HepG2 (cell line): ENCODE measurements around the gene HINFP. TPM values are rescaled to one million over a fixed set of nuclear protein-coding genes. Genes with fewer than 3 reads are reported as not detected.

Experiments
- ADNP ChIP-seq: sonication (generic); formaldehyde crosslinking; IDR thresholded peaks from 2 replicates; pipeline ENCODE4 v1.4.0; 2020; ENCODE audit warnings: missing genetic modification reagents
- AKAP8 ChIP-seq: sonication (generic); formaldehyde crosslinking; IDR thresholded peaks from 2 replicates; pipeline ENCODE4 v1.5.1; 2020; ENCODE audit warnings: mild to moderate bottlenecking, missing genetic modification reagents
- CHD2 ChIP-seq: IDR thresholded peaks from 2 replicates; pipeline ENCODE4 v1.6.1; 2011; ENCODE audit warnings: low read depth, low read length, improper control_type of control experiment
- CREB1 ChIP-seq, 2 experiments: fragments of 450-650 bp in 1 of 2; IDR thresholded peaks; 2 replicates each; pipeline ENCODE4 v1.6.1; 2016 to 2017; ENCODE audit warnings: control low read depth in 1 of 2, mild to moderate bottlenecking in 1 of 2, missing compliant biosample characterization in 1 of 2, missing genetic modification characterization in 1 of 2
- MED13 ChIP-seq: sonication (generic); formaldehyde crosslinking; IDR thresholded peaks from 2 replicates; pipeline ENCODE4 v1.5.0; 2020; ENCODE audit warnings: missing genetic modification reagents
- MTA1 ChIP-seq: sonication (generic); formaldehyde crosslinking; IDR thresholded peaks from 2 replicates; pipeline ENCODE4 v1.4.0; 2020; ENCODE audit warnings: missing genetic modification reagents, mild to moderate bottlenecking, borderline replicate concordance
- NR1H2 ChIP-seq: sonication (generic); formaldehyde crosslinking; IDR thresholded peaks from 2 replicates; pipeline ENCODE4 v1.8.1; 2022; ENCODE audit warnings: low read depth, missing genetic modification reagents, borderline replicate concordance
- RAD21 ChIP-seq: fragments of 450-650 bp; formaldehyde crosslinking; IDR thresholded peaks from 2 replicates; pipeline ENCODE4 v1.5.0; 2020; ENCODE audit warnings: mild to moderate bottlenecking
- RFXANK ChIP-seq: IDR thresholded peaks from 2 replicates; pipeline ENCODE4 v1.6.1; 2016
- STAG1 ChIP-seq: sonication (generic); formaldehyde crosslinking; IDR thresholded peaks from 2 replicates; pipeline ENCODE4 v1.4.0; 2020; ENCODE audit warnings: missing genetic modification reagents
- TEAD2 ChIP-seq: sonication (generic); formaldehyde crosslinking; IDR thresholded peaks from 2 replicates; pipeline ENCODE4 v1.9.0; 2021; ENCODE audit warnings: missing genetic modification reagents
- TOPORS ChIP-seq: sonication (generic); formaldehyde crosslinking; IDR thresholded peaks from 2 replicates; pipeline ENCODE4 v1.8.0; 2023; ENCODE audit warnings: mild to moderate bottlenecking, missing genetic modification reagents
- XRCC5 ChIP-seq: fragments of 200-400 bp; formaldehyde crosslinking; optimal IDR thresholded peaks from 2 replicates; pipeline ENCODE3; 2017; ENCODE audit warnings: mild to moderate bottlenecking, low read length
- ZFAT ChIP-seq: sonication (generic); formaldehyde crosslinking; conservative IDR thresholded peaks from 2 replicates; pipeline ENCODE4 v1.8.1; 2023; ENCODE audit warnings: missing genetic modification reagents, inconsistent platforms
- ZFX ChIP-seq: sonication (generic); formaldehyde crosslinking; IDR thresholded peaks from 2 replicates; pipeline ENCODE4 v1.4.0; 2020; ENCODE audit warnings: mild to moderate bottlenecking, low read depth, missing genetic modification reagents, moderate library complexity
- ZMAT3 ChIP-seq: sonication (generic); formaldehyde crosslinking; conservative IDR thresholded peaks from 2 replicates; pipeline ENCODE4 v1.7.0; 2021; ENCODE audit warnings: missing genetic modification reagents
- ZNF205 ChIP-seq: IDR thresholded peaks from 2 replicates; pipeline ENCODE4 v1.6.1; 2018; ENCODE audit warnings: missing biosample characterization, missing genetic modification reagents
- ZNF230 ChIP-seq: sonication (generic); formaldehyde crosslinking; IDR thresholded peaks from 2 replicates; pipeline ENCODE4 v1.4.0; 2020; ENCODE audit warnings: mild to moderate bottlenecking, missing genetic modification reagents
- ZNF260 ChIP-seq: sonication (generic); formaldehyde crosslinking; IDR thresholded peaks from 2 replicates; pipeline ENCODE4 v1.4.0; 2020; ENCODE audit warnings: missing genetic modification reagents, low read depth, mild to moderate bottlenecking, borderline replicate concordance
- ZNF331 ChIP-seq: sonication (generic); formaldehyde crosslinking; IDR thresholded peaks from 2 replicates; pipeline ENCODE4 v1.4.0; 2020; ENCODE audit warnings: missing genetic modification reagents
- ZNF605 ChIP-seq: sonication (generic); formaldehyde crosslinking; IDR thresholded peaks from 2 replicates; pipeline ENCODE4 v1.8.0; 2022; ENCODE audit warnings: mild to moderate bottlenecking, missing genetic modification reagents
- ZNF678 ChIP-seq: sonication (generic); formaldehyde crosslinking; IDR thresholded peaks from 2 replicates; pipeline ENCODE4 v1.4.0; 2020; ENCODE audit warnings: mild to moderate bottlenecking, missing genetic modification reagents
- ZNF850 ChIP-seq: sonication (generic); formaldehyde crosslinking; conservative IDR thresholded peaks from 2 replicates; pipeline ENCODE4 v1.9.0; 2021; ENCODE audit warnings: mild to moderate bottlenecking, missing genetic modification reagents
- polyA plus RNA-seq, 8 experiments: library from polyadenylated mRNA; depleted of rRNA in 3 of 8; stranded (reverse) in 7 of 8; unstranded in 1 of 8; fragments of >200 nt; fragmentation: Illumina TruSeq in 4 of 8; extraction: Trizol in 4 of 8; gene quantifications; 2 replicates each; pipeline versions ENCODE4 v1.2.1 to v1.2.3, GENCODE V29; 2011 to 2016; ENCODE audit warnings: low read depth in 4 of 8, missing spikeins in 1 of 8, mixed read lengths in 1 of 8; ENCODE audit not compliant: insufficient read depth in 1 of 8
- total RNA-seq, 5 experiments: library from RNA; depleted of rRNA; stranded (reverse); fragments of >200 nt; fragmentation: Illumina TruSeq; extraction: Trizol; gene quantifications; 2 replicates each; pipeline ENCODE4 v1.2.3, GENCODE V29; 2016; ENCODE audit warnings: low read depth in 1 of 5
- TF ChIP-seq, protein P1 (sequence below): sonication (generic); formaldehyde crosslinking; IDR thresholded peaks from 2 replicates; pipeline ENCODE4 v1.4.0; 2020; ENCODE audit warnings: missing genetic modification reagents
- TF ChIP-seq, protein P2 (sequence below): sonication (generic); formaldehyde crosslinking; IDR thresholded peaks from 2 replicates; pipeline ENCODE4 v1.8.1; 2023; ENCODE audit warnings: mild to moderate bottlenecking, missing genetic modification reagents
- TF ChIP-seq, protein P3 (sequence below): IDR thresholded peaks from 2 replicates; pipeline ENCODE4 v1.6.1; 2016; ENCODE audit warnings: low read depth

The HINFP gene
- total and polyA plus RNA-seq, 2 of the 13 experiments (the other 11 are each of a cell fraction or from before 2014, with no cell fraction given) = 15.1 to 21.4 TPM

DNA sequence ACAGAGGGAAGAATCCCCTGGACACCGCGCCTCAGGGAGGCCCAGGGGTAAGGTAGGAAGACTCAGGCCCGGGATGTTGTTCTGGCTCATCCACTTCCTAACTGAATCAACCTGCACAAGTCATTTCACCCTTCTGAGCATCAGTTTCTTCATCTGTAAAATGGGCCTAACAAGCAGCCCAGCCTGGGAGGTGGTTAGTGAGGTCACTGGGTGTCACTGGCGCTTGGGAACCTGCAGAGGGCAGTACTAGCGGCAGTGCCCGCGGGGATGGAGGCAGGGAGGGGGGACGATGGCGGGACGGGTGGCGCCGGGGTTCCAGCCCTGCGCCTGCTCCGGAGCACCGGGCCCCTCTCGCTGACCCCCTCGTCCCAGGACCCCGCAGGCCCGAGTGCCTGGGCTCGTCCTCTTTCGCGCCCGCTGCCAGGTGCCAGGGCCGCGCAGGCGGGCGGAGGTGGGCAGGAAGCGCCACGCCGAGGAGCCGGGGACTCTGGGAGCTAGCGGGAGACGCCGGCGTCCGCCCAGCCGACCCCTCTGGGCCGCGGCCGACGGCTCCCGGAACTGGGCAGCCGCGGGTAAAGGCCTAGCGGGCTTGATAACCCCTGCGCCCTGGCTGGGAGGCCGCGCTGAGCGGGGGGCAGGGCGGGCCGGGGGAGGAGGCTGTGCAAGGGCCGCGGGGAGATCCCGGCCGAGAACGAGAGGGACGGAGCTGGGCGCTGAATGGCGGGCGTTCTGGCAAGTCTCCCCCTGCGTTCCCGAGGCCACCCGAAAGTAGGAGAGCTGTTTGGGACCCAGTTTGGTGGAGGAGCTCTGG lies 47.3 kb downstream of the HINFP start, which contains the start of gene NLRX1 (continued):
- TF ChIP-seq CHD2 = 0 out of 2 replicates have a peak, but pooled peaks have one; percentile 11
- TF ChIP-seq XRCC5 = peak; percentile 59
- TF ChIP-seq TEAD2 = no peak
- TF ChIP-seq MED13 (CRISPR knock-in tag) = 0 out of 2 replicates have a peak, but pooled peaks have one; percentile 38
- TF ChIP-seq CREB1 (IDR thresholded peaks at IDR 0.05) = peak; percentile 72
- TF ChIP-seq CREB1 (CRISPR knock-in tag; IDR thresholded peaks at IDR 0.05) = no peak
- peak; percentile 92 for TF ChIP-seq ZFX (CRISPR knock-in tag)
- TF ChIP-seq ADNP (CRISPR knock-in tag) = peak; percentile 99
- TF ChIP-seq RFXANK = 0 out of 2 replicates have a peak, but pooled peaks have one; percentile 30
- TF ChIP-seq, protein P1, sequence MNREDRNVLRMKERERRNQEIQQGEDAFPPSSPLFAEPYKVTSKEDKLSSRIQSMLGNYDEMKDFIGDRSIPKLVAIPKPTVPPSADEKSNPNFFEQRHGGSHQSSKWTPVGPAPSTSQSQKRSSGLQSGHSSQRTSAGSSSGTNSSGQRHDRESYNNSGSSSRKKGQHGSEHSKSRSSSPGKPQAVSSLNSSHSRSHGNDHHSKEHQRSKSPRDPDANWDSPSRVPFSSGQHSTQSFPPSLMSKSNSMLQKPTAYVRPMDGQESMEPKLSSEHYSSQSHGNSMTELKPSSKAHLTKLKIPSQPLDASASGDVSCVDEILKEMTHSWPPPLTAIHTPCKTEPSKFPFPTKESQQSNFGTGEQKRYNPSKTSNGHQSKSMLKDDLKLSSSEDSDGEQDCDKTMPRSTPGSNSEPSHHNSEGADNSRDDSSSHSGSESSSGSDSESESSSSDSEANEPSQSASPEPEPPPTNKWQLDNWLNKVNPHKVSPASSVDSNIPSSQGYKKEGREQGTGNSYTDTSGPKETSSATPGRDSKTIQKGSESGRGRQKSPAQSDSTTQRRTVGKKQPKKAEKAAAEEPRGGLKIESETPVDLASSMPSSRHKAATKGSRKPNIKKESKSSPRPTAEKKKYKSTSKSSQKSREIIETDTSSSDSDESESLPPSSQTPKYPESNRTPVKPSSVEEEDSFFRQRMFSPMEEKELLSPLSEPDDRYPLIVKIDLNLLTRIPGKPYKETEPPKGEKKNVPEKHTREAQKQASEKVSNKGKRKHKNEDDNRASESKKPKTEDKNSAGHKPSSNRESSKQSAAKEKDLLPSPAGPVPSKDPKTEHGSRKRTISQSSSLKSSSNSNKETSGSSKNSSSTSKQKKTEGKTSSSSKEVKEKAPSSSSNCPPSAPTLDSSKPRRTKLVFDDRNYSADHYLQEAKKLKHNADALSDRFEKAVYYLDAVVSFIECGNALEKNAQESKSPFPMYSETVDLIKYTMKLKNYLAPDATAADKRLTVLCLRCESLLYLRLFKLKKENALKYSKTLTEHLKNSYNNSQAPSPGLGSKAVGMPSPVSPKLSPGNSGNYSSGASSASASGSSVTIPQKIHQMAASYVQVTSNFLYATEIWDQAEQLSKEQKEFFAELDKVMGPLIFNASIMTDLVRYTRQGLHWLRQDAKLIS (CRISPR knock-in tag) = no peak
- TF ChIP-seq RAD21 (CRISPR knock-in tag) = peak; percentile 59
- TF ChIP-seq, protein P2, sequence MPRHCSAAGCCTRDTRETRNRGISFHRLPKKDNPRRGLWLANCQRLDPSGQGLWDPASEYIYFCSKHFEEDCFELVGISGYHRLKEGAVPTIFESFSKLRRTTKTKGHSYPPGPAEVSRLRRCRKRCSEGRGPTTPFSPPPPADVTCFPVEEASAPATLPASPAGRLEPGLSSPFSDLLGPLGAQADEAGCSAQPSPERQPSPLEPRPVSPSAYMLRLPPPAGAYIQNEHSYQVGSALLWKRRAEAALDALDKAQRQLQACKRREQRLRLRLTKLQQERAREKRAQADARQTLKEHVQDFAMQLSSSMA (CRISPR knock-in tag) = no peak; the same call in 1 of the 2 replicates
- TF ChIP-seq ZNF678 (CRISPR knock-in tag) = 0 out of 2 replicates have a peak, but pooled peaks have one; percentile 10
- no peak for TF ChIP-seq ZNF230 (CRISPR knock-in tag)
- TF ChIP-seq ZNF205 (CRISPR knock-in tag) = 0 out of 2 replicates have a peak, but pooled peaks have one; percentile 42
- 0 out of 2 replicates have a peak, but pooled peaks have one; percentile 11 for TF ChIP-seq ZNF331 (CRISPR knock-in tag)
- no peak for TF ChIP-seq ZNF605 (CRISPR knock-in tag)
- TF ChIP-seq ZNF260 (CRISPR knock-in tag) = no peak
- no peak for TF ChIP-seq ZNF850 (CRISPR knock-in tag)
- 0 out of 2 replicates have a peak, but pooled peaks have one; percentile 39 for TF ChIP-seq NR1H2
- peak; percentile 26; the same call in 1 of the 2 replicates for TF ChIP-seq STAG1 (CRISPR knock-in tag)
- TF ChIP-seq ZFAT (CRISPR knock-in tag) = no peak
- peak; percentile 31; the same call in 1 of the 2 replicates for TF ChIP-seq AKAP8 (CRISPR knock-in tag)
- TF ChIP-seq MTA1 (CRISPR knock-in tag) = no peak; the same call in 1 of the 2 replicates
- no peak for TF ChIP-seq ZMAT3 (CRISPR knock-in tag)
- no peak; the same call in 1 of the 2 replicates for TF ChIP-seq TOPORS (CRISPR knock-in tag)
- TF ChIP-seq, protein P3, sequence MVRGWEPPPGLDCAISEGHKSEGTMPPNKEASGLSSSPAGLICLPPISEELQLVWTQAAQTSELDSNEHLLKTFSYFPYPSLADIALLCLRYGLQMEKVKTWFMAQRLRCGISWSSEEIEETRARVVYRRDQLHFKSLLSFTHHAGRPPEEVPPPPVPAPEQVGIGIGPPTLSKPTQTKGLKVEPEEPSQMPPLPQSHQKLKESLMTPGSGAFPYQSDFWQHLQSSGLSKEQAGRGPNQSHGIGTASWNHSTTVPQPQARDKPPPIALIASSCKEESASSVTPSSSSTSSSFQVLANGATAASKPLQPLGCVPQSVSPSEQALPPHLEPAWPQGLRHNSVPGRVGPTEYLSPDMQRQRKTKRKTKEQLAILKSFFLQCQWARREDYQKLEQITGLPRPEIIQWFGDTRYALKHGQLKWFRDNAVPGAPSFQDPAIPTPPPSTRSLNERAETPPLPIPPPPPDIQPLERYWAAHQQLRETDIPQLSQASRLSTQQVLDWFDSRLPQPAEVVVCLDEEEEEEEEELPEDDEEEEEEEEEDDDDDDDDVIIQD (CRISPR knock-in tag) = no peak
